ENCODE measurements around the gene CHCHD4. TPM values are rescaled to one million over a fixed set of nuclear protein-coding genes. Genes with fewer than 3 reads are reported as not detected.
"Not testable (repeated sequence)": the region's sequence is repeated elsewhere in the genome, so short reads cannot be mapped to it uniquely, and the experiment has no call there.

CHCHD4 gene
- total RNA-seq, 1 donor from 2014 or later = 12.6 TPM

DNA sequence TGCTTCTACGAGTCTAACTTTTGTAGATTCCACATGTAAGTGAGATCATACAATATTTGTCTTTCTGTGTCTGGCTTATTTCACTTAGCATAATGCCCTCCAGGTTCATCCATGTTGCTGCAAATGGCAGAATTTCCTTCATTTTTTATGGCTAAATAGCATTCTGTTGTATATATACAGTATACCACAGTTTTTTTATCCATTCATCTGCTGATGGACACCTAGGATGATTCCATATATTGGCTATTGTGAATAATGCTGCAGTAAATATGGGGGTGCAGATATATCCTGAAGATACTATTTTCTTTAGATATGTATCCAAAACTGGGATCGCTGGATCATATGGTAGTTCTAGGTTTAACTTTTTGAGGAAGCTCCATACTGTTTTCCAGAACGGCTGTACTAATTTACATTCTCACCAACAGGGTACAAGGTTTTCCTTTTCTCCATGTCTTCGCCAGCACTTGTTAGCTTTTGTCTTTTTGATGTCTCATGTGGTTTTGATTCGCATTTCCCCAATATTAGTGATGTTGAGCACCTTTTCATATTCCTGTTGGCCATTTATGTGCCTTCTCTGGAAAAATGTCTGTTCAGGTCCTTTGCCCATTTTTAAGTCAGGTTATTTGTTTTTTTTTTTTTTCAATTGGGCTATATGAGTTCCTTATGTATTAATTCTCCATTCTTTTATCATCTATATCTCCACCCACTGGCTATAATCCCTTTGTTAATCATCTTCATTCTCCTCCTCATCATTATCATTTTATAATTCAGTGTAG, 26.9 kb downstream of the CHCHD4 start:
- no peak overlapping the region for H3K27ac ChIP-seq
- intact Hi-C loops (cut with DNase I) = no loop called here

DNA sequence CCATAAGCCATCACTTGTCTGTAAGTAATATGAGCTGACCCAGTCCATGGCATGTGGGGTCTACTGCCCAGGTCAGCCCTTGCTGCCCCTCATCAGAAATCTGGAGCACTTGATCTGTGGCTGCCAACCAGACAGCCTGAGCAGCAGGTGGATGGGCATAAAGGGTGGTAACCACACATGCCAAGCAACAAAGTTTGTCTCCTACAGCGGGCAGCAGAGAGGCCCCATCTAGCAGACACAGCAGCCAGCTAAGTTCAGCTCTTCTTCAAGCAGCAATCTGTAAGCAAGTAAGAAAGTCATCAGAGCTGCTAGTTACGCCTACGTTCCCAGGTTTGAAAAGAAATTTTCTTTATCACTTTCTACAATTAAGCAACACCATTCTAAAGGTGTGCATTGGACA, 27.9 kb downstream of the CHCHD4 start:
- TF ChIP-seq, protein P1, sequence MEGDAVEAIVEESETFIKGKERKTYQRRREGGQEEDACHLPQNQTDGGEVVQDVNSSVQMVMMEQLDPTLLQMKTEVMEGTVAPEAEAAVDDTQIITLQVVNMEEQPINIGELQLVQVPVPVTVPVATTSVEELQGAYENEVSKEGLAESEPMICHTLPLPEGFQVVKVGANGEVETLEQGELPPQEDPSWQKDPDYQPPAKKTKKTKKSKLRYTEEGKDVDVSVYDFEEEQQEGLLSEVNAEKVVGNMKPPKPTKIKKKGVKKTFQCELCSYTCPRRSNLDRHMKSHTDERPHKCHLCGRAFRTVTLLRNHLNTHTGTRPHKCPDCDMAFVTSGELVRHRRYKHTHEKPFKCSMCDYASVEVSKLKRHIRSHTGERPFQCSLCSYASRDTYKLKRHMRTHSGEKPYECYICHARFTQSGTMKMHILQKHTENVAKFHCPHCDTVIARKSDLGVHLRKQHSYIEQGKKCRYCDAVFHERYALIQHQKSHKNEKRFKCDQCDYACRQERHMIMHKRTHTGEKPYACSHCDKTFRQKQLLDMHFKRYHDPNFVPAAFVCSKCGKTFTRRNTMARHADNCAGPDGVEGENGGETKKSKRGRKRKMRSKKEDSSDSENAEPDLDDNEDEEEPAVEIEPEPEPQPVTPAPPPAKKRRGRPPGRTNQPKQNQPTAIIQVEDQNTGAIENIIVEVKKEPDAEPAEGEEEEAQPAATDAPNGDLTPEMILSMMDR (IDR thresholded peaks at IDR 0.05) = no peak
- no peaks in the 10 kb centered on the region for H3K36me3 ChIP-seq
- H3K9me3 ChIP-seq = no peaks in the 10 kb centered on the region
- DNase-seq (no peak), ATAC-seq (no peak)
- no peak overlapping the region for H3K4me3 ChIP-seq
- no peak overlapping the region for H3K27ac ChIP-seq
- intact Hi-C loops (cut with DNase I) = no loop called here
- H3K4me1 ChIP-seq = no peaks in the 10 kb centered on the region
- no peaks in the 10 kb centered on the region for H3K27me3 ChIP-seq (ENCODE audit: low read depth)

More for the DNA sequence above, 26.9 kb downstream of the CHCHD4 start:
- no peaks in the 10 kb centered on the region for H3K27me3 ChIP-seq (ENCODE audit: low read depth)
- TF ChIP-seq, protein P1 (IDR thresholded peaks at IDR 0.05) = no peak
- DNase-seq (no peak), ATAC-seq (no peak)
- H3K4me1 ChIP-seq = no peaks in the 10 kb centered on the region
- H3K36me3 ChIP-seq = no peaks in the 10 kb centered on the region
- no peak overlapping the region for H3K4me3 ChIP-seq
- no peaks in the 10 kb centered on the region for H3K9me3 ChIP-seq

DNA sequence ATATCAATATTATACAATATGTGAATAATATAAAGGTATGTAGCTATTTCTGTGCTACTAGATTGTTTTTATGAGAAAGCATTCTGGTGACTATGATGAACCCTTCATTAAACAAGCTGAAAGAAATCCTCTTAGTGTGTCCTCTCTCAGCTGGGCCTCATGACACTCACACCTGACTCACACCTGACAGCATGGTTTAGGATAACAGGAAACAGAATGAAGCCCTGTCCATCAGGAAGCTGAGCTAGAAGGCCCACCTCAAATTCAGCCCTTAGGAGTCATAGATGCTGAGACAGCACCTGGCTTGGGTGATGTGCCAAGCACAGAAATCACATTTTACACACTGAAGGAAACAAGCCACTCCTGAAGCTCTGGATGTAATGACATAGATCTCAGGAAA, 30.8 kb downstream of the CHCHD4 start:
- Histone ChIP-seq H3K4me3 (no peak overlapping the region), H3K9me3 (no peaks in the 10 kb centered on the region), H3K27me3 (ENCODE audit: low read depth) (no peaks in the 10 kb centered on the region), H3K36me3 (no peaks in the 10 kb centered on the region), H3K4me1 (no peaks in the 10 kb centered on the region), H3K27ac (no peak overlapping the region)
- ATAC-seq = no peak
- intact Hi-C loops (cut with DNase I) = no loop called here
- no peak for DNase-seq
- TF ChIP-seq, protein P1 (IDR thresholded peaks at IDR 0.05) = no peak

DNA sequence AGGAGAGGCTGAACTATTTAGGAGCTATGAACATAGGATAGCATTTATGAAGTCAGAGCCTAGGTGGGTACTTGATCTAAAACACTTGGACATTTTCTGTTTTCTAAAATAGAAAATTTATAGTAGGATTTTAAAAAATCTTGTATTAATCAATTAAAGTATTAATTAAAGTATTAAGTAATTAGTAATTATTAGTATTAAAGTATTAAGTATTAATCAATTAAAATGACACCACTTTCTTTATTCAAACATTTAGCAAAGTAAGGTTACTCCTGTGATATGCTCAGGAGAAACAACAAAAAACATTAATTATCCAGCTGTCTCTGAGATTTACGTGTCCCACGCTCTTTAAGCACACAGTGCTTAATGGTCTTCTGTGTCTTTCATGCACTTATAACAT, 32.2 kb downstream of the CHCHD4 start:
- Histone ChIP-seq H3K27ac (no peak overlapping the region), H3K4me3 (no peak overlapping the region), H3K4me1 (no peaks in the 10 kb centered on the region), H3K9me3 (peaks cover 4% of the 10 kb centered on the region), H3K36me3 (no peaks in the 10 kb centered on the region), H3K27me3 (ENCODE audit: low read depth) (no peaks in the 10 kb centered on the region)
- intact Hi-C loops (cut with DNase I) = no loop called here
- no peak for ATAC-seq
- DNase-seq = no peak
- TF ChIP-seq, protein P1 (IDR thresholded peaks at IDR 0.05) = no peak

DNA sequence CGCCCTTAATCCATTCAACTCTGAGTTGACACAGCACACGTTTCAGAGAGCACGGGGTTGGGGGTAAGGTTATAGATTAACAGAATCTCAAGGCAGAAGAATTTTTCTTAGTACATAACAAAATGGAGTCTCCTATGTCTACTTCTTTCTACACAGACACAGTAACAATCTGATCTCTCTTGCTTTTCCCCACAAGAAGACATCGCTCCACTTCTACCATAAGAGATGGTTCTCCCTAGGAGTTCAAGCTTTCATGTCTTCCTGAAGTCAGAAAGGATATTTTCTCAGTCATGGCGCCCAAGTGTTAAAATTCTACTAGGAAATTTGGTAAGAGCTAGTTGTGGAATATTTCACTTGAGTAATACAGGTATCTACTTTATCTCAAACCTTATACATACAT, 32.7 kb downstream of the CHCHD4 start:
- H3K4me1 ChIP-seq; H3K9me3 ChIP-seq; H3K27ac ChIP-seq; H3K36me3 ChIP-seq; H3K27me3 ChIP-seq (ENCODE audit: low read depth); ATAC-seq; DNase-seq; H3K4me3 ChIP-seq; intact Hi-C loops (cut with DNase I): not testable (repeated sequence)

DNA sequence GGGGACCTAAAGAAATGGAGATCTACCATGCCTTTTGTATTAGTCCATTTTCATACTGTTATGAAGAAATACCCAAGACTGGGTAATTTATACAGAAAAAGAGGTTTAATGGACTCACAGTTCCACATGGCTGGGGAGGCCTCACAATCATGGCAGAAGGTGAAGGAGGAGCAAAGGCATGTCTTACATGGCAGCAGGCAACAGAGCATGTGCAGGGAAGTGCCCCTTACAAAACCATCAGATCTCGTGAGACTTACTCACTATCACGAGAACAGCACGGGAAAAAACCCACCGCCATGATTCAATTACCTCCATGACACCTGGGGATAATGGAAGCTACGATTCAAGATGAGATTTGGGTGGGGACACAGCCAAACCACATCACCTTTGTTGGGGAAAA, 37.2 kb downstream of the CHCHD4 start:
- H3K4me1 ChIP-seq; DNase-seq; H3K9me3 ChIP-seq; H3K27me3 ChIP-seq (ENCODE audit: low read depth); ATAC-seq; intact Hi-C loops (cut with DNase I); H3K36me3 ChIP-seq; H3K27ac ChIP-seq; H3K4me3 ChIP-seq: not testable (repeated sequence)

Measured in lower lobe of right lung (tissue), 2 donors.